Measurements from ENCODE around the gene CT47C1.

The CT47C1 gene

GRCh38 chrX:119073911-119074310, 1.1 kb downstream of the CT47C1 start:
- no peak for DNase-seq (ENCODE audit: low read depth)

- DNase-seq (ENCODE audit: low read depth): no peak
Measured at GRCh38 chrX:119075270-119076025, 2.7 kb downstream of the CT47C1 start.

GRCh38 chrX:119082278-119082677, 9.5 kb downstream of the CT47C1 start:
- DNase-seq (ENCODE audit: low read depth): no peak

GRCh38 chrX:119084766-119085165, 12.0 kb downstream of the CT47C1 start:
- no peak for DNase-seq (ENCODE audit: low read depth)

- DNase-seq (ENCODE audit: low read depth): no peak
Measured at GRCh38 chrX:119087121-119087520, 14.3 kb downstream of the CT47C1 start.

GRCh38 chrX:119089619-119090018, 16.8 kb downstream of the CT47C1 start:
- DNase-seq (ENCODE audit: low read depth): no peak

- DNase-seq (ENCODE audit: low read depth): no peak
Measured at GRCh38 chrX:119090627-119091026, 17.8 kb downstream of the CT47C1 start.

- no peak for DNase-seq (ENCODE audit: low read depth)
Measured at GRCh38 chrX:119093991-119094735, 21.4 kb downstream of the CT47C1 start.

- no peak for DNase-seq (ENCODE audit: low read depth)
Measured at GRCh38 chrX:119094819-119095218, 22.0 kb downstream of the CT47C1 start.

- no peak for DNase-seq (ENCODE audit: low read depth)
Measured at GRCh38 chrX:119095936-119096335, 23.1 kb downstream of the CT47C1 start.

- DNase-seq (ENCODE audit: low read depth): no peak
Measured at GRCh38 chrX:119101168-119101567, 28.4 kb downstream of the CT47C1 start.

- no peak for DNase-seq (ENCODE audit: low read depth)
Measured at GRCh38 chrX:119105826-119106225, 33.0 kb downstream of the CT47C1 start.

- DNase-seq (ENCODE audit: low read depth): no peak
Measured at GRCh38 chrX:119107206-119107605, 34.4 kb downstream of the CT47C1 start.

- no peak for DNase-seq (ENCODE audit: low read depth)
Measured at GRCh38 chrX:119118780-119119395, 46.1 kb downstream of the CT47C1 start.

- DNase-seq (ENCODE audit: low read depth): no peak
Measured at GRCh38 chrX:119121341-119121740, 48.5 kb downstream of the CT47C1 start.
